COLO829 (cell line): ENCODE data around the gene TOM1.
"Not testable (repeated sequence)": the region's sequence is repeated elsewhere in the genome, so short reads cannot be mapped to it uniquely, and the experiment has no call there.

ENCODE experiments used
- DNase-seq: peaks from one replicate; pipeline ENCODE4 v3.0.0; 2012; ENCODE audit warnings: low spot score

The TOM1 gene

GRCh38 chr22:35394810-35395563, 95.3 kb downstream of the TOM1 start:
- DNase-seq, result no peak

- not testable (repeated sequence) for DNase-seq
Observed at GRCh38 chr22:35396622-35397021, 96.9 kb downstream of the TOM1 start.

- DNase-seq, result no peak
Observed at GRCh38 chr22:35397095-35397904, 97.6 kb downstream of the TOM1 start.
